Stimulated activated CD4-positive, alpha-beta T cell treated with anti-CD3 and anti-CD28 coated beads, Interleukin-2, amount 100 ng/mL, for 24 hours (primary cell): Measurements from ENCODE around the gene PRKCH.
A peak's percentile ranks its signal among the peaks of the same experiment; 100 is the strongest.

ENCODE experiments used
- DNase-seq, 2 donors: peaks; one replicate each; pipeline ENCODE4 v3.0.0-alpha.2; 2020

The PRKCH gene

DNA sequence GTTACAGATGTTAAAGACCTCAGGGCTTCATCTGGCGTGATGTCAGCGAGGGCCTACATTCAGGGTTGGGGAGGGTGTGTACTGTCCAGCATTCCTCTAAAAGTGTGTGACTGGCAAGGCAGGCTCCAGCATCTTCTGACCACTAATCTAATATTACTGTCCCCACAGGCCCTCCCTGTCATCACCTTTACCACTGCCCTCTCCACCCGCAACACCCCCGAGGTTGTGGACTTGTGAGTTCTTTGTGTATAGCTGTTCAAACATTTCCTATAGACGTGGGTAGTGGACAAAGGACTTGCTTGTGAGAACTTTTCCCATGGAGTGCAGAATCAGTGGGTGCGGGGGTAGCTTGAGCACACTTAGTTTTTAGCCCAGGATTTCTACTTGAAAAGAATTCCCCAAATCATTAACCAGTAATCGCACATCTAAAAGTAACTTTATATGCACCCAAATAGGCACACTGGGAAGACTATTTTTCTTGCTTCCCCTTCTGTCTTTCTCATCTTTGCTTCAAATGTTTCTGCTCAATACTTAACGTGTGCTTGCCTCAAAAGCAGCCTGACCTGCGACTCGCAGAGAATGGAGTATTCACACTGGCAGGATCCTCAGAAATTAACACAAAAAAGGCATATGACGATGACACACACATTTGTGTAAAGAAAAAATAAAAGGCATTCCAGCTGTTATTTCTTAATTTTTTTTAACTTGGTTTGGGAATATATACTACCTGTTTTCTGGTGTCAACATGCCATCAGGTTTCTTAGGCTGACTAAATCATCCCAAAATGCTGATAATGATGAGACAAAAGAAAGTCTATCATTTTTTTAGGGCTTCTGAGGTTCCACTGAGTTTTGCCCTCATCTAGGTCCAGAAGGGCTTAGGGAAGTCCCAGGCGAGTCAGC is 215.5 kb downstream of the PRKCH start:
- DNase-seq, result no peak

DNA sequence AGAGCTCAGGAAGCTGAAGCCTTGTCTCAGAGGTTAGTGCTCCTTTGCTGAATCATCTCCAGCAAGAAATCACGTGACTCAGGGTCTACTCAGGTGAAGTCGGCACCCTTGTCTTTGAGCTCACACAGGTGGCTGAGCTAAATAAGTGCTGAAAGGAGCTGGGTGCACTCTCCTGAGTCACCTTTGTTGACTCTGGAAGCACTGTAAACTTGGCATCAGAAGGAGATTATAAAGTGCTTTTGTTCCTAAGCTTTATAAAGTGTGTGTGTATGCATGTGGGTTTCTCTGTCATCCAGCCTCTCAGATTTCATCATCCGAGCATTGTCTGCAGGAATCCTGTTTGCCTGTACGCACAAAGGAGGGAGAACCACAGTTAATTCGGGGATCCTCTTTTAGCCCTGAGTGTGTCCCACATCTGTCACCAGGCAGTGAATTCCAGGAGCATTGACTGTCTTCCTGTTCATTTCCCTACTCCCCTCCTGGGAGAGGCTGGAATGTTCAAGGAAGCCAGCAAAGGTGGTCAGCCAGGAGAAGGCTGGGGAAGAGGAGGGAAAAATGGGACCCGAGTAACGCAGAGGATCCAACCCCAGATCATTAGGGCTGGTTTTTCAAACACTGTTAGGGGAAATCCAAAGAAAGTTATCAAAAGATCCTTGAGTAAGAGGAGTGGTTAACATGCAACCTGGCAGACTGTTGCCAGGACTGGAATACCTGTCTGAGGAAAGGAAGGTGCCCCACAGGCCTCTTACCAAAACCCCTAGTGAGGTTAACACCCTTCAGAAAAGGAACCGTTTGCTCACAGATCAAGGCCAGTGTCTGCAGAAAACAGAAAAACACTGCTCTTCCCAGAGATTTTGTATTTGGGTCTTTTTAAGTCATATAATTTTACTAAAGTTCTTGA is 216.4 kb downstream of the PRKCH start:
- peak; percentile 40 to 46 for DNase-seq

DNA sequence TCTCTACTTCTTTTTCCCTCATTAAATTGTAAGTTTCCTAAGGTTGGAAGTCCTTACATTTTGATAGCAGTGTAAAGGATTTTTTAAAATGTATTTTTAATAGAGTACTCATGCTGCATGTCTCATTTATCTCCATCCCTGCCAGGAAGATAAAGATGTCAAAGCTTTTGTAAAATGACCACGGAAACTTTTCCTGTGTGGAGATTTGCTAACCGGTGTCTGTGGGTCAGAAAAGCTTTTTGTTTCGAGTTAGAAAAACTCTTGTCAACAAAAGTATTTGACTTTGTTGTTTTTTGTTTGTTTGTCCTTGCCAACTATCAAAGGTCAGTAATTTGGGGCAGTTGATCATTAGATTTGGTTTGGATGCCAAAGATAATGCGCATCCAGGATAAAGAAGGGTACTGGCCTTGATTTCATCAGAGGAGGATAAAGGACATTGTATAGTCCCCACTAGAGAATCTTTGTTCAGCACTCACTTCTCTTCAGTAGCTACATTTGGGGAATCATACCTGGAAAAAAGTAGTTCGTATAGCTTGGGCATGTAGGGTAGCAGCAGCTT is 217.2 kb downstream of the PRKCH start:
- DNase-seq, result no peak

DNA sequence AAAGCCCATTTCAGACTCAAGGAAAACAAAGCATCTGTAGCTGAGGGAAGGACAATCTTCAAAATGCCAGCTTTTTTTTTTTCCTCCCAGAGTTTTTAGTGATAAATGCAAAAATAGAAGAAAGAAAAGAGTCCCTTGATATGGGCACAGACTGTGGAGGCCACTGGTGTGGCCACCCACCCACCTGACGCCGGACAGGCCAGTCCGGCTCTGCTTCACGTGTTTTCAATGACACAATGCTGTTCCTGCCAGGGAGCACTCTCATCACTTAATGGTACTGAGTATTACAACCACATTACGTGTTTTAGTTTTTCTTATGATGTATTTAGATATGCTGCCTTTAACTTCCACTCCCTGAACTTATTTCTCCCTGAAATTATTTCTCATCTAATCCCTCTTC is 218.3 kb downstream of the PRKCH start:
- no peak for DNase-seq

DNA sequence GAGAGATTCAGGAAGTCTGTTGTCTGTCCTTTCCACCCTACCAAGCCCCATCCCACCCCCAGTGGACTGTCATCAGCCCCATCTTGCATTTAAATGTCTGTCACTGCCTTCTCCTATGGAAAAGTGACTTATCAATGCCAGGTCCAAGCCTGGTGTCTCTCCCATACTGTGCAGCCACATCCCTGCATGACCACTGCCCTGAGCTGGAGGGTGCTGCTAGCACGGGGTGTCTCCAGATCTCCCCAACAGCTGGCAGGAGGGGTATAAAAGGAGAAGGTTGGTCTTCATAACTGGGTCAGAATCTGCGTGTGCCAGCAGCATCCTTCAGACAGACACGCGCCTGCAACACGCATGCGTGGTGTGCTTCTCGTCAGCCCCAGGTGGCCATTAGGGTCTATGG is 219.6 kb downstream of the PRKCH start:
- DNase-seq, result no peak

DNA sequence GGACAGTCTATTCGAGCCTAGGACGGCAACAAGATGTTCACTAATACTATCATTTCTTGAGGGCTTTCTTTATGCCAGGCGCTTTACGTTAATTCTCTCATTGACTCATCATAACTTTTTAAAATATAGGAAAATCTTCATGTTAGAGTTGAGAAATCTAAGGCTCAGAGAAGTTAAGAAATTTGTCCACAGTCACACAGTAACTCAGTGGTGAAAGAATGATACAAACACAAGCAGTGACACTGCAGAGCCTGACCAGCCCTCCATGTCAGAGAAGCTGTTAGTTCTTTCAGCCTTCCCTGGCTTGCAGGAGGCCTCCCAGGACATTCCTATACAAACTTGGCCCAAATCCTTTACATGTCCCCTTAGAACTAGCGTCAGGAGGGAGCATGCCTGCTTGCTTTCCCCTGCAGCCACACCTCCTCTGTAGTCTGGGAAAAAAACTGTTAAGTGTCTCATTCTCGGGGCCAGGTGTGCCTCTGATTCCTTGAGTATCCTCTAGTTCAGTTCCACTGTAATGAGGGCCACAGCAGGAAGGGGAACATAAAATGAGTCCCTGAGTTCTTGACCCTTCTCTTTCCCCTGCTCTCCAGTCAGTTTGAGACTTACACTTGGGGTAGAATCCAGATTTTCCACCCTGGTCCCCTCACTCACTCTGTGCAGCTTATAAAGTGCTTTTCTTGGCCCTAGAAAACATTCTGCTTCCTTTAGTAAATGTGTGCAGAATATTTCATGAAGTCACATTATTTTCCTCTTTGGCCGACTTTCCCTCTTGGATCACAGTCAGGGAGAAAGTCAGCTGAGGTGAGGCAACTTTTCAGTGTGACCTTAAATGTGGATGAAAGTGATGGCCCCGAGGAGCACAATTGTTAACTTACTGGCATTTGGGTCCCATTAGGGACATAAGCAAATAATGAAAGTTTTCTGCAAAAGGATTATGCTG is 221.7 kb downstream of the PRKCH start:
- no peak for DNase-seq

DNA sequence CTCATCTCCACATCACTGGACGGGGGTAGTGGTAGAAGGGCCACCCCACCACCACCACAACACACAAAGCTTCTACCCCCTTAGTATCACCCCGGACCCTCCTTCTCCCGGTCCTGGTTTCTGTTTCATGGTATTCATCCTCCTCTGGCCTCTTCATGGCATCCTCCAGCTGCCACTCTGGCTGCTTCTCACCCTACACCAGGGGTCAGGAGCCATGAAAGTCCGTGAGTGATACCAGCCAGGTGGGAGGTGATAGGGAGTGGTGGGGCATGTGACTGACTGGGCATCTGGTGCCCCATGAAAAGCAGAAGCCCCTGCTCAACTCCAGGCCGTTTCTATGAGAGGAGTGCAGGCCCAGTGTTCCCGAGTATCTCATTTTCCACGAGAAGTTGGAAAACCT is 222.6 kb downstream of the PRKCH start:
- DNase-seq, result no peak

DNA sequence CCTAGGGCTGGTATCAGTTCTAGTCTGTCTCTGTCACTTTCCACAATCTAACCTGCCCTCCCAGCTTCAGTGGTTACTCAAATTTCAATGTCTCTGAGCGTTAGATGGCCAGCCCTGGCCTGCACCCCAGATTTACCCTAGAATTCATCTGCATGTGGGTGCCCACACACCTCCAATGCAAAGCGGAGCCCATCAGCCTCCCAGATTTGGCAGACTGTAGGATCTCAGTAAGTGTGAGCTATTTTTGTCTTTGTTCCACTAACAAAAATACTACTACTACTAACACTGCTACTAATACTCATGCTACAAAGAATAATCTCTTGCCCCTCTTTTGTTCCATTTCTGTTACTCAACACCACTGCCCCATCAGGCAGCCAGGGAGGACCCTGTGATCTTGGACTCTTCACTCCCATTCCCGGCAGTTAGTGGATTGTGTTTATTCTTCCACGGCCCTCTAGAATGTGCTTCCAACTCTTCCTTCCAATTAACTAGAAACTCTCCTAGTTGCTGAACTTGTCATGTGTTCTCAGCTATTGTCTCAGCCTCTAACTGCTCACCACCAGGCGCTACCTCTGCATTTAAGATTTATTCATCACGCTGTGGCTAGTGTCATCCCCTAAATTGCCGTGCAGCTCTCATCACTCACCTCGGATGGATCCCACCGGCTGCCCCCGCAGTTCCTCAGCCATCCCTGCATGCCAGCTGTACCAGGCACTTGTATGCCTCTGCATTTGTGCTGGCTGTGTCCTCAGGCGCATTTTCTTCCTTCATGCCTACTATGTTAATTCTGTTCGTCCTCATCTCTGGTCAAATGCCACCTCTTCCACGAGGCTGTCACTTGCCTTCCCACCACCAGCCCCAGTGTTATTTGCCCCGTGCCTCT is 223.3 kb downstream of the PRKCH start:
- no peak for DNase-seq

DNA sequence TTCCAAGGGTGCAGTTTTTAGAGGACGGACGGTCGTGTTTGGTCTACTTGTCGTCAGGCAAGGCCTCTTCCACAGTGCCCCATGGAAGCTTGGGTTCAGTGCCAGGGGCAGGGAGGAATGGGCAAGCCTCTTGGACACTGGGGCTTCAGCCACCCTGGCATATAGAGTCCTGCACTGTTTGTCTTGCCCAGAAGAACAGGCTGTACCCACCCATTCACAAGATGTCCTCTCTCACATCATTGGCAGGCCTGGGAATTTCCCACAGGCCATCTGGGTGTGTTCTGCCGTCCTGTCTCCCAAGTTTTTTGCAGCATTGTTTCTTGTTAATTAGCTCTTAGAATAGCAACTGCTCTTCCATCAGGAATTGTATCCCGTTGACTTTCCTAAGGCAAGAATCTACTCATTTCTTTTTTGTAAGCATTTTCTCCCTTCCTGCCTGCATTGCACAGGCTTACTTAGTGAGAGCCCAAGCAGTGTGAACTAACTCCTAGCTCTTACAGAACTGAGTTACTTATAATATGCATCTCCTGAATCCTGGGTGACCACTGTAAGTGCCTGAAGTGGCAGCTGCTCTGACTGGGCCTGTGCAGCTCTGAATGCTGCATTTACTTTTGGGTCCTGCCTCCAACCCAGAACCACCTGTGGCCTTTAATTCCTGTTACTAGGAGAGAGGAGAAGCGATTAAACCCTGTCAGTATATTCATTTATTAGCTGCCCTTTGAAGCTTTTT is 224.5 kb downstream of the PRKCH start:
- DNase-seq, result no peak

DNA sequence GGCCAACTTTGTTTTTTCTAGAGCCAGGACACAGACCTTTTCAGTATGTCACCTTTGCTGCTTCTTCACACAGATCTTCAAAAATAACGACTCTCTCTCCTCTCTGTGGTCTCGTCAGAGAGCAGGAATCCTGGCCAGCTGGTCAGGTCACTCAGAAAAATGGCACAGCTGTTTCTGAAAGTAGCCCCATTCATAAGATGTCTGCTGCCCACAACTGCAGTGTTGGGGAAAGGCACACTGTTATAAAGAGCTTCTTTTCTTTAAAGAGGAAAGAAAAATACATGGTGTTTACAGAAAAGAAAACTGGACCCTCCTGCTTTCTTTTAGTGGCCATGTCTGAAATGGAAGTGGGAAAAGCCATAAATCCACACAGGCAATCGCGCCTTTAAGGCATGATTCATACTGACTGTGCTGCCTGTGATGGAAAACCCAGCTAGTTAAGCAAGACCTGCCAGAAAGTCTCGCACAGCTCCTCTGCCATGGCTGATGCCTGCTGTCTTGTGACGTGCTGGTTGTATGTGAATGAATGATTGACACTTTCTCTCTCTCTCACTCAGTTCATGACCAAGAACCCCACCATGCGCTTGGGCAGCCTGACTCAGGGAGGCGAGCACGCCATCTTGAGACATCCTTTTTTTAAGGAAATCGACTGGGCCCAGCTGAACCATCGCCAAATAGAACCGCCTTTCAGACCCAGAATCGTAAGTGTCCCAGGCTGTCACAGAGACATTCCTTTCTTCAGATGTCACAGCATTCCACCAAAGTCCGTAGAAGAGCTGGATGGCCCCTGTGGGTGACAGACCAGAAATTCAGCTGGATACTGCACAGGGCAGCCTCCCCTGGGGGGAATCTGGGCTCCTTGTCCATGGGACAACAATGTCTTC is 226.0 kb downstream of the PRKCH start:
- no peak for DNase-seq

DNA sequence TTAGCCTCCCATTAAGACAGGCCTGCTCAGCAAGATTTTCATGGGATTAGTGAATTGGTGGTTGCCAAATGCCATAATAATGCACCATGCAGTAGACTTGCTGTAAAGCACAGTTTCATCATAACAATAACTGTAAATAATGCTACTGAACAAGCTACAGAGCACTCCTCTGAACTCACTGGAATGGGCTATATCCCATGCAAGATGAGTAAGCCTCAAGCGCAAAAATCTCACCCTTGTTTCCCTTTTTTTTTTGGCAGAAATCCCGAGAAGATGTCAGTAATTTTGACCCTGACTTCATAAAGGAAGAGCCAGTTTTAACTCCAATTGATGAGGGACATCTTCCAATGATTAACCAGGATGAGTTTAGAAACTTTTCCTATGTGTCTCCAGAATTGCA is 228.0 kb downstream of the PRKCH start:
- no peak for DNase-seq

DNA sequence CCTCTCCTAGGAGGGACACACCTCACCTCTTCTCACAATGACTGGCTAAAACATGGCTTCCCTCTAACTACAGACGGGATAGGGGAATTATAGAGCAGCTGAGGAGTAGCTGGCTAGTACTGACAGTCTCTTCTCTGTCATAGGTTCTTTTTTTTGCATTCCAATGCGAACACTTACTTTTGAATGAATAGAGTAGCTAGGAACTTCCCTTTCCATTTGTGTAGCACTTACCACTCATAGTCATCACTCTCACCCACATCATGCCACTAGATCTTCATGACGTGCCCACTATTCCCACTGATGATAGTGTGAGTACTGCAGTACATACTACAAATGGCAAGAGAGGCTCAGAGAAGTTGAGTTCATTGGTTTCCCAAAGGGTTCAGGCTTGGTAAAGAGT is 230.0 kb downstream of the PRKCH start:
- no peak for DNase-seq

DNA sequence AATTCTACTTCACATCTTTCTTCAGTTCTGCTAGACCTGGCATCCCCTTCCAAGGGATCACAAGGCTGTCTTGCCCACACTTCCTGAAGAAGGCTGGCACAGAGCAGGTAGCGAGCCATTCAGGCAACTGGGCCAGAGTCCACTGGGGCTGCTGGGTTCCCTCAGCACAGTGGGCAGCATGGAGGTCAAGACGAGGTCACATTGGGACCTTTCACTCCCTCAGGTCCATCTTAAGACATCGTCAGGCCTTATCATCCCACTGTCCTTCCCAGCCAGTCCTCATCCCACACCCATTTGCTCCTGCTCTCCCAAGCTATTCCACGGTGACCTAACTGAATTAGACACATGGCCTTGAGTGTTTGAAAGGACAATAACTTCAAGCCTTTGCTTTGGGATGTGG is 230.9 kb downstream of the PRKCH start:
- no peak for DNase-seq

DNA sequence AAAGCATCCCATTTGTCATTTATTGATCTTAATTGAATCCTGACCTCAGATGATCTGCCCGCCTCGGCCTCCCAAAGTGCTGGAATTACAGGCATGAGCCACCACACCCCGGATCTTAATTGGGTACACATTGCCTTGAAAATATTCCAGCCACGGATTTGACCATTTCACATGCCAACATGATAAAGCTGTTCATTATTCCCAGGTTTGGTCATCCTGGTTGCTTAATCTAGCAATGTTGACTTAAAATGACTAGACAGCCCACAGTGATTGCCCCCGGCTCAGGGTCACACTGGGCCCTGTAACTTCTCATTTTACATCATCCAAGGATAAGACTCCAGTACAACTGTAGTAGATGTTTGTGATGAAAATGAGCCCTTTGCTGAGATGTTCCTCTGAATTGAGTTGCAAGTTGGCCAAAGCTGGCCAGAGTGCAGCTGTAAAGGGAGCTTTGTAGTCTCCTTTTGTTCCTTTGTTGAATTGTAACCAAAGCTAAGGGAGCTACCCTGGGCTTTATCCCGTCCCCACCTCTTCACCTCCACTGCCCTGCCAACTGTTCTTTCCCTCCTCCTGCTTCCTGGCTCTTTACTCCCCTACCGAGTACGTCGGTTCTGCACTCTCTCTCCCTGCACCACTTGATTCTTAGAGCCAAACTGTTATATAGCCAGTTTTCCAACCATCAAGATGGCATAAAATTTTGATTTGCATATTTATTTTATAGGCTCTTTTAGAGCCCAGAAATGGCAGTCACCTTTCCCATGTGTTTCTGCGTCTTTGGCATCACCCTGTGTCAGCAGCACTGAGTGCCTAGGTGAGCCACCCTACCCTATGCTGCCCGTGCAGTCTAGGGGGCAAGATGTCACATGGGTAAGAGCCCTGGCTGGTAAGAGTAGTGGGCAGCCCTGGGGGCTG is 232.6 kb downstream of the PRKCH start:
- DNase-seq, result no peak

DNA sequence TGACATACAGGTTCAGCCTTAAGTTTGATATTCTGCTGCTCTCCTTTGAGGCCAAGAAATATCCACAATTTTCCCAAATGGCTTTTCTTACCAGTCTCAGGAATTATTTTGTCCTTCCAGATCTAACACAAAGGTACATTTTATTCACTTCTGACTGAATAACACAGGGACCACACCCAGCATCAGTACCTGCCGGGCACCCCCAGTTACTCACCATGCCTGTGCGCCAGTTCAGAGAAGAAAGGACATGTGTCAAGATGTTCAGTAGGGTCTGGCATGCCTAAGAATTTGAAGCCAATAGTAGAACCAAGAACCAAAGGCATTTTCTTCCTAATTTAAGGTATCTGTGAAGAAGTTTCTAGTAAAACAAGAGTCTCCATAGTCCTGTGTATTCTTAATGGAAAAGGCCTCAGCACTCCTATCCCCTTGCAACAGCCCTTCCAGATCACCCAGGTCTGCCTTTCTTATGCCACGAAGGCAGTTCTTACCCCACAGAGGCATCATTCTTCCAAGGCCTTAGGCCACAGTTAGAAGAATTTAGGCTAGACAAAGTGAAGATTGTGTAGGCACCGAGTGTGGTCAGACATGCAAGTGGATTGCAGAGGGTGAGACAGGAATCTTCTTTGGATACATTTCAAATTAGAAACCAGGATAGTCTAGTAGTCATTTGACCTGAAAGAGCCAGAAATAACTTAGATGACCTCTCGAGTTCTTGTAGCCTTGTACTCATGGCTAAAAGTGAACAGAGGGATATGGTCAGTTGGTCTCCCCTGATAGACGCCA is 233.9 kb downstream of the PRKCH start:
- DNase-seq, result no peak

DNA sequence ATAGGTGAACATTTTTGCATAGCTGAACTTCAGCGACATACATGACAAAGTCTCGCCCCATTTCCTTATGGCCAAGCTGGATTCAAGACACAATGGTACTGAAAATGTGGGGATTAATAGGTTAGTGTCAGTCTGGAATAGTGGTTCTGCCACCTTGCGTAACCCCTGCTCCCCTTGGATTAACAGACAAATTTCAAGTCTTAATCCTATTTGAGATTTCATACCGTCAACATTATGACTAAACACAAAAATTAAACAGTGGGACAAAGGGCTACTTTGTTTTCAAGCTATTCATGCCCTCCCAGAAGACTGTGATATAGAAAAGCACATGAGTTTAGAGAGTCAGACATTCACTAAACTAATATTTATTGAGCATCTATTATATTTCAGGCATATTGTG is 235.1 kb downstream of the PRKCH start:
- DNase-seq, result no peak

DNA sequence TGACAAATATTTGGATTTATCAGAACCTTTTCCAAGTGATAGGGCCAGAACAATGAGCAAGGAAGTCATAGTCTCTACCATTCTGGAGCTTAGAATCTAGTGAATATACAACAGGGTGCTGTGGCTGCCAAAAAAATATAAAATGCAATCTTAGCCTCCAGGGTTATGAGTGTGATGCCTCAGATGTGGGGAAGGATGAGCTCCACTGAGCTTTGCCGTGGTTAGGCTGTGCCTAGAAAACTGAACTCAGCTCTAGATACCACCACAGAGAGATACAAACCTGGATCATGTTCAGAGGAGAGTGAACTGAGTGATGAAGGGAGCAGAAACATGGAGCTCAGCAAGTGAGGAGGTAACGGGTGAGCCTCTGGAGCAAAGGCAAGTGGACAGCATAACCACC is 235.9 kb downstream of the PRKCH start:
- no peak for DNase-seq

DNA sequence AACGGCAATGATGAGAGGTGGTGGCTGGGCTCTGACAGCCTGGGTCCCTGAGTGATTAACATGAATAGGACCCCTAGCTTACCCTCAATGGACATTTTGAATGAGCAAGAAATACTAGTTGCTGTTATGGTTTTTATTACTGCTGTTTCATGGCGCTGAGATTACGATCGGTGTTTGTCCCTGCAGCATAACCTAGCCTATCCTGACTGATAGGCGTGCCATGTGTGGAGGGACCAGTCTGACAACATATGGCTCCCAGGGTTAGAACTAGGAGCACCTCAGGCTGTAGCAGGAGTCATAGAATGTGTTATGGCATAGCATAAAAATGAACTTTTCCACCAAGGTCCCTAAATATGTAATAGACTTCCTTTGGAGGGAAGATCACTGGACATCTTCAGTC is 236.5 kb downstream of the PRKCH start:
- DNase-seq, result no peak
